ENCODE measurements around the gene KRT80.
A peak's percentile ranks its signal among the peaks of the same experiment; 100 is the strongest.

Gene KRT80

DNA sequence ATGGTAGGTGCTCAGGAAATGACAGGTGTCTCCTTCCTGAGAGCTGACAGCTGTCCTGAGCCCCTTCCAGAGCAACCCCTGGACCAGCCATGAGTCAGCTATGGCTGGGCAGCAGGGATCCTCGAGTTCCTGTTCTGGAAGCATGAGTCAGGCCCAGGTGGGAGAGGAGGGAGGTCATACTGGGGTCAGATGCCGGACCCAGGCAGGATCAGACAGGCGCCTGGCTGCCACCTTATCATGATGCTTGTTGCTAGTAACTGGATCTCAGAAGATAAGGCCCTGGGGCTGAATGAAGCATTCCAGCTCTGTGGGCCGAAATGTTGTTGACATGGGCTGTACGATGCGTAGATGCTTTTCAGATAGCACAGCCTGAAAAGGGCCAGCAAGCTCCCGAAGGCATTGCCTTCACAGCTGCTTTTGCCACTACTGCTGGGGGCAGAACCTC is 23.8 kb upstream of the KRT80 start:
- no peak for FAIRE-seq
- no peak for DNase-seq (ENCODE audit: insufficient read length)
- no peak for TF ChIP-seq TAF1 (IDR thresholded peaks at IDR 0.05; ENCODE audit: borderline replicate concordance, low read depth, low read length)
- TF ChIP-seq POLR2A (IDR thresholded peaks at IDR 0.05; ENCODE audit: low read depth, low read length) = no peak
- no peak for TF ChIP-seq POLR2AphosphoS5 (IDR thresholded peaks at IDR 0.05; ENCODE audit: low read depth, low read length)

GRCh38 chr12:52214421-52214802 is 22.6 kb upstream of the KRT80 start:
- FAIRE-seq = no peak
- no peak for TF ChIP-seq POLR2A (IDR thresholded peaks at IDR 0.05; ENCODE audit: low read depth, low read length)
- no peak for TF ChIP-seq TAF1 (IDR thresholded peaks at IDR 0.05; ENCODE audit: borderline replicate concordance, low read depth, low read length)
- no peak for TF ChIP-seq POLR2AphosphoS5 (IDR thresholded peaks at IDR 0.05; ENCODE audit: low read depth, low read length)
- no peak for DNase-seq (ENCODE audit: insufficient read length)

- DNase-seq (ENCODE audit: insufficient read length) (peak; percentile 62), FAIRE-seq (peak; percentile 14)
- no peak for TF ChIP-seq POLR2AphosphoS5 (IDR thresholded peaks at IDR 0.05; ENCODE audit: low read depth, low read length)
- TF ChIP-seq TAF1 (IDR thresholded peaks at IDR 0.05; ENCODE audit: borderline replicate concordance, low read depth, low read length) = no peak
These were observed 22.0 kb upstream of the KRT80 start for GRCh38 chr12:52213564-52214420.

- DNase-seq (ENCODE audit: insufficient read length) (no peak), FAIRE-seq (no peak)
- TF ChIP-seq POLR2AphosphoS5 (IDR thresholded peaks at IDR 0.05; ENCODE audit: low read depth, low read length) (no peak), POLR2A (IDR thresholded peaks at IDR 0.05; ENCODE audit: low read depth, low read length) (no peak), TAF1 (IDR thresholded peaks at IDR 0.05; ENCODE audit: borderline replicate concordance, low read depth, low read length) (no peak)
These were observed 21.1 kb upstream of the KRT80 start for GRCh38 chr12:52212701-52213563.

DNA sequence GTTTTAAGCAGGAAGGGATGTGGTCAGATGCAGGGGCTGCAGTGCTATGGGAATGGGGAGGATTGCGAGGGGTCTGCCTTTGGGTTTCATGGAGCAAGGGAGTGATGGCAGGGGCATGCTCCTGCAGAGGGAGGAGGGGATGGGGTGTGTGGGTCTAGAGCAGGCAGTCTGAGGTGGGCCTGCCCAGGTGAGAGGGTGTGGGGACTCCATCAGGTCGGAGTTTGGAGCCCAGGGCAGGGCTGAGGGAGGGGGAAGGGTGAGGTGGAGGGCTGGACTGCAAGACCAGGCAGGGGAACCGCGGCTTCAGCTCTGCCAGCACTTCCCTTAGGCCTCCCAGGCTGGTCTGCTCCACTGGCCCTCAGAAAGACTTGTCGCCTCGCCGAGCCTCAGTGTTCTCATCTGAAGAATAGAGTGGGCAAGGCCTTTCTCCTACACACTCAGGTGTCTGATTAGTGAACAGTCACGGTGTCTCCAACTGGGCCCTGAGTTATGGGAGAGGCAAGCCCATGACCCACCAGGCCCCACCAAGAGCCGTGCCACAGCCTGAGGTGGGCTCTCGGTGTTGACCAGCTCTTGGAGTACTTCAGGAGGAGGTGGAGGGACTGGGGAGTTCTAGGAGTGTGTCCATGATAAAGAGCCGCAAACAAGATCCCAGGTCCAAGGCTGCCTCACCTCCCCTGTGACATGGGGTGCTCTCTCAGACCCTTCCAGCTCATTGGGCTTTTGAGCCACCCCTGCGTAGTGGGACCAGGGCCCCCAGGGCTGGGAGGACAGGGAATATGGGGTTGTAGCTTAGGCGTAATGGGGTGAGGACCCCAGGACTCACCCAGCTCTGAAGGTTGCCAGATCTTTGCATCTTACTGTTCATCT is 20.1 kb upstream of the KRT80 start:
- DNase-seq (ENCODE audit: insufficient read length) = no peak

DNA sequence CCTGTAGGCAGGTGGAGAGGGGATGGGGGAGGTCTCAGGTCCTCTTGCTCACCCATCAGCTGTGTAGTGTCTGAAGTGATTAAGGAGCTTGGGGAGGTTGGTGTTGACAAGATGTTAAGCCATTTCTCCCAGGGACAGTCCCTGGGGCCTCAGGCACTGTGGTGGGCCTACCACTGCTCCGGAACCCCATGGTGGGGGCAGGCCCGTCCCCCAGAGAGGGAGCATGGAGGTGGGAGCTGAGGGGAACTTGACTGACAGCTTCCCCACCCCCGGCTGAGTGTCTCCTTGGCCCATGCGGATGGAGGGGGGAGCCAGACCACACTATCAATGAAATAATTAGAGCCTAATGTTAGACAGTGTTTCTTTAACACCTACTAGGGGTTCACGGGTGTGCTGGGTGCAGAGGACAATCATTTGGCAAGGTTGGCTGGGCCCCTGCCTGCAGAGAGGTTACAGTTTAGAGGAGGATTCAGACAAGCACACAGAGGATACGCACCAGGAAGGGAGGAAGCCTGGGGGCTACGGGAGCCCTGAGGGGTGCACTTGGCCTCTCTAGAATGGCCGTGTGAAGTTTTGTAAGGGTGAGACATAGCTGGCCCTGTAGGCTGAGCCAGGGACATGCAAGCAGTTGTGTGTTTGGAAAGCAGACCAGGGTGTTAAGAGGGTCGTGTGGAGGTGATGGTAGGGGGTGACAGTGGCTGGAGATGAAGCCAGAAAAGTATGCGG is 19.3 kb upstream of the KRT80 start:
- FAIRE-seq (no peak), DNase-seq (ENCODE audit: insufficient read length) (no peak)
- TF ChIP-seq POLR2AphosphoS5 (IDR thresholded peaks at IDR 0.05; ENCODE audit: low read depth, low read length) (no peak), TAF1 (IDR thresholded peaks at IDR 0.05; ENCODE audit: borderline replicate concordance, low read depth, low read length) (no peak), POLR2A (IDR thresholded peaks at IDR 0.05; ENCODE audit: low read depth, low read length) (no peak)

More for the DNA sequence above, 20.1 kb upstream of the KRT80 start:
- no peak for FAIRE-seq
- no peak for TF ChIP-seq POLR2A (IDR thresholded peaks at IDR 0.05; ENCODE audit: low read depth, low read length)
- no peak for TF ChIP-seq TAF1 (IDR thresholded peaks at IDR 0.05; ENCODE audit: borderline replicate concordance, low read depth, low read length)
- no peak for TF ChIP-seq POLR2AphosphoS5 (IDR thresholded peaks at IDR 0.05; ENCODE audit: low read depth, low read length)

GRCh38 chr12:52210186-52210924 is 18.5 kb upstream of the KRT80 start:
- TF ChIP-seq POLR2A (IDR thresholded peaks at IDR 0.05; ENCODE audit: low read depth, low read length) (no peak), TAF1 (IDR thresholded peaks at IDR 0.05; ENCODE audit: borderline replicate concordance, low read depth, low read length) (no peak), POLR2AphosphoS5 (IDR thresholded peaks at IDR 0.05; ENCODE audit: low read depth, low read length) (no peak)
- FAIRE-seq = no peak
- DNase-seq (ENCODE audit: insufficient read length) = no peak

DNA sequence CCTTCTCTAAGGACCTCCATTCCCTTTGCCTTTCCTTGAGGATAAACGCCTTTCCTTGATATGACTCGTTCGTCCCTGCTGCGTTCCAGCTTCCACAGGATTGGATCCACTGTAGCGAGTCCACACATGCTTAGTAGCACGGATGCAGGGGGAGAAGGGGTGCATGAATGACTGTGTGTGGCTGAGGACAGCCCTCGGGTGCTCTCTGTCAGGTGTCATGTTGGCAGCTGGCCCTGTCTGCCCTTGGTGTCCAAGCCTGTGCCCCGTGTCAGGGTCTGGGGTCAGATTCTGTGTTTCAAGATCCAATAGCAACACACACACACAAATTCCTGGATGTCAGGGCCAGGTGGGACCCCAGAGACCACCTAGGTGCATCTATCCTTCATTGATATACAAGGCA is 17.5 kb upstream of the KRT80 start:
- FAIRE-seq = no peak
- DNase-seq (ENCODE audit: insufficient read length) = no peak
- no peak for TF ChIP-seq TAF1 (IDR thresholded peaks at IDR 0.05; ENCODE audit: borderline replicate concordance, low read depth, low read length)
- no peak for TF ChIP-seq POLR2AphosphoS5 (IDR thresholded peaks at IDR 0.05; ENCODE audit: low read depth, low read length)
- no peak for TF ChIP-seq POLR2A (IDR thresholded peaks at IDR 0.05; ENCODE audit: low read depth, low read length)

- FAIRE-seq (no peak), DNase-seq (ENCODE audit: insufficient read length) (no peak)
- TF ChIP-seq POLR2AphosphoS5 (IDR thresholded peaks at IDR 0.05; ENCODE audit: low read depth, low read length) = no peak
- TF ChIP-seq POLR2A (IDR thresholded peaks at IDR 0.05; ENCODE audit: low read depth, low read length) = no peak
- TF ChIP-seq TAF1 (IDR thresholded peaks at IDR 0.05; ENCODE audit: borderline replicate concordance, low read depth, low read length) = no peak
These were observed 16.8 kb upstream of the KRT80 start for GRCh38 chr12:52208424-52209165.

All from GM12892 (cell line).